Karpas-422 (cell line): ENCODE data around the gene FHIT. TPM values are rescaled to one million over a fixed set of nuclear protein-coding genes. Genes with fewer than 3 reads are reported as not detected.

Experiments used
- DNase-seq: peaks from one replicate; pipeline ENCODE4 v3.0.0-alpha.2; 2015
- H2AFZ ChIP-seq: fragments of 200-600 bp; sonication (generic); 2 replicates; pipeline ENCODE4 v1.6.1; 2014; ENCODE audit warnings: antibody characterized with exemption, low read length, mixed read lengths
- H3K27ac ChIP-seq: fragments of 200-600 bp; sonication (generic); 2 replicates; pipeline ENCODE4 v1.5.1; 2014; ENCODE audit warnings: mild to moderate bottlenecking, low read length, moderate library complexity
- H3K27me3 ChIP-seq: fragments of 200-600 bp; sonication (generic); 2 replicates; pipeline ENCODE4 v1.6.1; 2014; ENCODE audit warnings: low read length, mixed read lengths
- H3K36me3 ChIP-seq: fragments of 200-600 bp; sonication (generic); 2 replicates; pipeline ENCODE4 v1.6.1; 2014; ENCODE audit warnings: low read length, mixed read lengths; ENCODE audit not compliant: insufficient read depth
- H3K4me1 ChIP-seq: fragments of 200-600 bp; sonication (generic); 2 replicates; pipeline ENCODE4 v1.6.1; 2014; ENCODE audit warnings: mild to moderate bottlenecking, low read length, mixed read lengths
- H3K4me2 ChIP-seq: fragments of 200-600 bp; sonication (generic); 2 replicates; pipeline ENCODE4 v1.6.1; 2014; ENCODE audit warnings: low read length, low read depth, mild to moderate bottlenecking; ENCODE audit not compliant: poor library complexity, severe bottlenecking
- H3K4me3 ChIP-seq: fragments of 200-600 bp; sonication (generic); 2 replicates; pipeline ENCODE4 v1.5.1; 2014; ENCODE audit warnings: mild to moderate bottlenecking, antibody characterized with exemption, low read length, mixed read lengths
- H3K79me2 ChIP-seq: fragments of 200-600 bp; sonication (generic); 2 replicates; pipeline ENCODE4 v1.6.1; 2014; ENCODE audit warnings: mild to moderate bottlenecking, low read length, mixed read lengths
- H3K9ac ChIP-seq: fragments of 200-600 bp; sonication (generic); 2 replicates; pipeline ENCODE4 v1.6.0; 2014; ENCODE audit warnings: low read length
- H3K9me2 ChIP-seq: fragments of 200-600 bp; sonication (generic), shearing (Covaris generic); replicated peaks from 2 replicates; pipeline ENCODE4 v1.6.0; 2014; ENCODE audit warnings: mild to moderate bottlenecking, low read length, moderate library complexity; ENCODE audit not compliant: insufficient read depth
- H3K9me3 ChIP-seq: fragments of 300-700, 200-600 bp; sonication (generic); 2 replicates; pipeline ENCODE4 v1.6.1; 2014; ENCODE audit warnings: low read length, mixed read lengths
- H4K20me1 ChIP-seq: fragments of 200-600 bp; sonication (generic); 2 replicates; pipeline ENCODE4 v1.6.1; 2014; ENCODE audit warnings: mild to moderate bottlenecking, antibody characterized with exemption, low read length, low read depth; ENCODE audit not compliant: insufficient read depth
- total RNA-seq: library from RNA; depleted of rRNA; stranded (reverse); fragments of >200 nt; shearing (Covaris generic); gene quantifications from 2 replicates; pipeline ENCODE4 v1.2.3, GENCODE V29; 2014; ENCODE audit warnings: low replicate concordance

The FHIT gene
- total RNA-seq, 1 experiment from 2014 or later, result not detected

- H2AFZ ChIP-seq, result no peak overlapping the region
These were observed 1169.7 kb downstream of the FHIT start for GRCh38 chr3:60081381-60082095.

DNA sequence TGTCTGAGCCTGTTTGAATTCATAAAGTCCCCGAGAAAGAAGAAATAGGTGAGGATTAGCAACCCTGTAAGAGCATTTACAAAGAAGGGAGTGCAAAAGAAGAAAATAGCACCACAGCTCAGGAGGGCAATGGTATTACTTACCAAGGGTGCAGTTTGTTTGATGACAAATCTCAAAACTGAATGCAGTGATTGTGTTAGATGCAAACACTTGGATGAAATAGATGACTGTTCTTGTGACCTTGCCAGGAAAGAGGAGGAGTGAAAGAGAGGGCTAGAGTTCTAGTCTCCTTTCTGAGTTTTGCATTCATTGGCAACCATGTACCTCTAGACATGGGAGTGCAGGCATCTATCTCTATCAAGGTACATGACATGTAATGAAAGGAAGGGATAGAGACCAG, 1170.6 kb downstream of the FHIT start:
- H3K79me2 ChIP-seq, result no peaks in the 10 kb centered on the region
- H3K36me3 ChIP-seq, result no peaks in the 10 kb centered on the region
- no peak overlapping the region for H3K4me3 ChIP-seq
- H3K9ac ChIP-seq, result no peak overlapping the region
- no peak overlapping the region for H2AFZ ChIP-seq
- peaks cover 8% of the 10 kb centered on the region; the same call in 1 of the 2 replicates for H3K9me3 ChIP-seq
- no peaks in the 10 kb centered on the region for H4K20me1 ChIP-seq
- no peaks in the 10 kb centered on the region for H3K4me1 ChIP-seq
- H3K4me2 ChIP-seq, result no peak overlapping the region
- H3K9me2 ChIP-seq, result no peaks in the 10 kb centered on the region
- H3K27ac ChIP-seq, result no peak overlapping the region
- H3K27me3 ChIP-seq, result no peaks in the 10 kb centered on the region
- no peak for DNase-seq

More at GRCh38 chr3:60081381-60082095, 1169.7 kb downstream of the FHIT start:
- Histone ChIP-seq H3K4me1 (no peaks in the 10 kb centered on the region), H3K27ac (no peak overlapping the region), H3K79me2 (no peaks in the 10 kb centered on the region), H3K9me2 (no peaks in the 10 kb centered on the region), H3K4me3 (no peak overlapping the region), H4K20me1 (no peaks in the 10 kb centered on the region), H3K36me3 (no peaks in the 10 kb centered on the region), H3K9ac (no peak overlapping the region), H3K9me3 (peaks cover 4% of the 10 kb centered on the region; the same call in 1 of the 2 replicates), H3K4me2 (no peak overlapping the region), H3K27me3 (no peaks in the 10 kb centered on the region)
- no peak for DNase-seq

DNA sequence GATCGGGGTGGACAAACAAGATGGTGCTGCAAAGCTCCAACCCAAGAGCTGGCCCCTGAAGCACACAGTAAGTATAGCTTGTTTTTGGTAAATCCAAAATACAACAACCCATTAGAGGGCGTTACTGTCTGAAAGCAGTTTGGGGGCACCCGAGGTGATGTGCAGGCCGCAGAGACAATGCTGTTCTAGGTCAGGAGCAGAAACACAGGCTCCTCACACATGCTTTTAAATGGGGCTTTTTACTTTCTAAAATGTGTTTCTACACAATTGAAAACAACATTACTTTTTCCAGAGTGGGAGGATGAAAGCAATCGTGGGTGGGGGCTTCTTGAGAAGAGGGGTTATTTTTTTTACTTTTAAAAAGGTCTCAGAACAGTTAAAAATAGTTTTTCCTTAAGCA, 1172.2 kb downstream of the FHIT start:
- H3K9me3 ChIP-seq, result peaks cover 15% of the 10 kb centered on the region; the same call in 1 of the 2 replicates
- H3K36me3 ChIP-seq, result no peaks in the 10 kb centered on the region
- H3K9me2 ChIP-seq, result no peaks in the 10 kb centered on the region
- H3K27me3 ChIP-seq, result no peaks in the 10 kb centered on the region
- no peaks in the 10 kb centered on the region for H3K79me2 ChIP-seq
- no peak overlapping the region for H3K27ac ChIP-seq
- no peaks in the 10 kb centered on the region for H4K20me1 ChIP-seq
- no peak for DNase-seq
- no peaks in the 10 kb centered on the region for H3K4me1 ChIP-seq
- no peak overlapping the region for H3K4me3 ChIP-seq
- H2AFZ ChIP-seq, result no peak overlapping the region
- no peak overlapping the region for H3K9ac ChIP-seq
- no peak overlapping the region for H3K4me2 ChIP-seq

DNA sequence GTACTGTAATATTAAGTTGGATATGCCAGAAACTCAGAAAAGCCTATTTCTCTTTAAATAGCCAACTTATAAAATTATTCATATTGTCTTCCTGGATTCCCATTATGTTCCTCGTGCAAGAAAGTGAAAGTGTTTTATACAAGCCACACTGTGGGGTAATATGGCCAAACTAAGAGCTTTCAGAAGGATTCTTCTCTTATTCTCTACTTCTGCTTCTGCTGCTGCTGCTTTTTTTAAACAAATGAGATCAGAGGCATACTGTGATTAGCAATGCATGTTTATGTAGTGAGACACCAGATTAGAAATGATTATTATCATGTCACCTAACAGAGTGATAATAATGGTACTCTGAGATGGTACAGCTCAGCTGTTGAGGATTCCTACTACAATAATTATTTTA, 1174.9 kb downstream of the FHIT start:
- no peak overlapping the region for H3K27ac ChIP-seq
- H3K9me3 ChIP-seq, result peaks cover 16% of the 10 kb centered on the region
- no peaks in the 10 kb centered on the region for H3K79me2 ChIP-seq
- H3K9ac ChIP-seq, result no peak overlapping the region
- H3K4me3 ChIP-seq, result no peak overlapping the region
- H3K4me2 ChIP-seq, result no peak overlapping the region
- no peaks in the 10 kb centered on the region for H3K4me1 ChIP-seq
- no peaks in the 10 kb centered on the region for H3K27me3 ChIP-seq
- no peaks in the 10 kb centered on the region for H3K9me2 ChIP-seq
- H2AFZ ChIP-seq, result no peak overlapping the region
- H3K36me3 ChIP-seq, result no peaks in the 10 kb centered on the region
- no peaks in the 10 kb centered on the region for H4K20me1 ChIP-seq
- no peak for DNase-seq

DNA sequence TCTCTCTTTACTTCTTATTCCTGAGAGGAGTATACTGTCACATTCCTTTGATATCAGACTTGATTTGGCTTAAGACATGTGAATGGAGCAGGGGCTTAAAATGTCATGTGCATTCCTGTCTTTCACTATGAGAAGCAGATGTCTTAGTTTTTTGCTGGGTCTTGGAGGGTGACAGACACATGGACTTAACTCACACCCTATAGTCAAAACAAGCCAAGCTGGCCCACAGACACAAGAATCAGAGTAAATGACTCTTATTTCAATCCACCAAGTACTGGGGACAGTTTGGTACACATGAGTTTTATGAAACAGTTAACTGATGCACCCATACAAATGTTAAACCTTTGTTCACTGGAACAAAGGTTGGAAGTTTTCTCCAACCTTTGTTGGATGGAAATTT, 1177.3 kb downstream of the FHIT start:
- no peaks in the 10 kb centered on the region for H3K79me2 ChIP-seq

GRCh38 chr3:60073228-60073627, 1178.0 kb downstream of the FHIT start:
- DNase-seq, result no peak
- Histone ChIP-seq H3K27me3 (no peaks in the 10 kb centered on the region), H4K20me1 (no peaks in the 10 kb centered on the region), H3K9me3 (peaks cover 18% of the 10 kb centered on the region), H3K4me2 (no peak overlapping the region), H3K9ac (no peak overlapping the region), H3K4me3 (no peak overlapping the region), H3K9me2 (no peaks in the 10 kb centered on the region), H3K79me2 (no peaks in the 10 kb centered on the region), H3K4me1 (no peaks in the 10 kb centered on the region), H2AFZ (no peak overlapping the region), H3K27ac (no peak overlapping the region), H3K36me3 (no peaks in the 10 kb centered on the region)

More for the DNA sequence above, 1177.3 kb downstream of the FHIT start:
- H3K27ac ChIP-seq, result no peak overlapping the region
- H3K9me2 ChIP-seq, result no peaks in the 10 kb centered on the region
- peaks cover 16% of the 10 kb centered on the region for H3K9me3 ChIP-seq
- no peaks in the 10 kb centered on the region for H3K4me1 ChIP-seq
- no peak overlapping the region for H3K4me3 ChIP-seq
- no peak overlapping the region for H2AFZ ChIP-seq
- no peak overlapping the region for H3K4me2 ChIP-seq
- no peaks in the 10 kb centered on the region for H3K36me3 ChIP-seq
- H3K9ac ChIP-seq, result no peak overlapping the region
- H4K20me1 ChIP-seq, result no peaks in the 10 kb centered on the region
- DNase-seq, result no peak
- H3K27me3 ChIP-seq, result no peaks in the 10 kb centered on the region

DNA sequence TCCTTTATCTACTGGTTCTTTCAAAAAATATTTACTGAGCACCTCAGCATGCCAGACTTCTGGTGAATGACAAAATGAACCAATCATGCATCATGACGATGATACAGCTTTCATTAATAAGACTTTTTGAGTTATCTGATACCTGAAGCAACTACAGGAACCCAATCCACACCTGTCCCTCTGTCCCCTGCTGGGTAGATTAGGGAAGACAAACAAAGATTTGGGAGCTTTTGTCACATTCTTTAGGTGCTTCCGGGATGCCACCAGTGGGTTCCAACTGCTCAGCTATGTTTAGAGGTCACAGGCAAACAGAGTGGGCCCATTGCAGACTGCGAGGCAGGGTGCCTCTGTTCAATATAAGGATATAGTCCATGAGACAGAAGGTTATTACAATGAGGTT, 1180.9 kb downstream of the FHIT start:
- Histone ChIP-seq H4K20me1 (no peaks in the 10 kb centered on the region), H3K27me3 (no peaks in the 10 kb centered on the region), H3K9me3 (peaks cover 23% of the 10 kb centered on the region), H3K9me2 (no peaks in the 10 kb centered on the region), H3K79me2 (no peaks in the 10 kb centered on the region), H3K4me1 (no peaks in the 10 kb centered on the region), H3K36me3 (no peaks in the 10 kb centered on the region), H3K4me2 (no peak overlapping the region), H3K9ac (no peak overlapping the region), H3K27ac (no peak overlapping the region), H2AFZ (no peak overlapping the region), H3K4me3 (no peak overlapping the region)
- no peak for DNase-seq

DNA sequence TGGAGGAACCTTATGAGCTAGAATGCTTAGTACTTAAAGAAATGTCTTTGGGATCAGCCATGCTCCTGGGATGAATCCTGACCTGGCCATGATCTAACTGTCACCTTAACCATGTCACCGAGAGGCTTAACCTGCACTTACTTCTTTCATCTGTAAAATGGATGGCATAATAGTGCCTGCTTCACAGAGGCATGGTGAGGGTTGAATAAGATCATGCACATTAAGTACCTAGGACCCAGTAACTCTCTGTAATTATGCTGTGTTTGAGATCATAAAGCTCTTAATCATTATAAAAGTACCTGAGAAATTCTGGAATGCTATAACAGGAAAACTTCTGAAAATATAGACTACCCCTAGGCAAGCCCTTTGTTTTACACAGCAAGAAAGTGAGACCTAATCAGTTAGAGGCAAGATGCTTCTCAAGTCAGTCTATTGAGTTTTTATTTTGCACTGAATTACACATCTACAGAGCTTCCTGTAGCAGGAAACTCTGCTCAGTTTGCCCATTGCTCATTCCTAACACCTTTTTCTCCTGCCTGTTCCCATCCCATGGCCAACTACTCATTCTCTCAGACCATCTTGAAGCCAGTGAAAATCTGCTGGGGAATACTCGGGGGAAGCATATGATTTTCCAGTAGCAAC, 1185.9 kb downstream of the FHIT start:
- H3K4me2 ChIP-seq, result no peak overlapping the region
- no peaks in the 10 kb centered on the region for H3K79me2 ChIP-seq
- DNase-seq, result no peak
- no peaks in the 10 kb centered on the region for H3K27me3 ChIP-seq
- H3K9ac ChIP-seq, result no peak overlapping the region
- no peak overlapping the region for H3K4me3 ChIP-seq
- H3K4me1 ChIP-seq, result no peaks in the 10 kb centered on the region
- H3K9me3 ChIP-seq, result peaks cover 11% of the 10 kb centered on the region
- H4K20me1 ChIP-seq, result no peaks in the 10 kb centered on the region
- no peaks in the 10 kb centered on the region for H3K9me2 ChIP-seq
- H3K27ac ChIP-seq, result no peak overlapping the region
- no peak overlapping the region for H2AFZ ChIP-seq
- H3K36me3 ChIP-seq, result no peaks in the 10 kb centered on the region
